Natural killer cell treated with Interleukin-12 subunit alpha and Interleukin-12 subunit beta and Interleukin-15 and Interleukin-18, amount 100 ng/mL, for 72 hours (primary cell): ENCODE results near the gene PRPSAP2. TPM values are rescaled to one million over a fixed set of nuclear protein-coding genes. Genes with fewer than 3 reads are reported as not detected.
A peak's percentile ranks its signal among the peaks of the same experiment; 100 is the strongest.
"Not testable (repeated sequence)": the region's sequence is repeated elsewhere in the genome, so short reads cannot be mapped to it uniquely, and the experiment has no call there.

ENCODE experiments used
- ATAC-seq, 2 donors: fragments of 150-1000 bp; cut with Tn5 transposase in 1 of 2; sonication (Bioruptor Pico), chemical (Tn5 transposase) in 1 of 2; 2 replicates each; pipeline ENCODE4 v1.10.0; 2021
- DNase-seq: peaks from one replicate; pipeline ENCODE4 v3.0.0; 2022; ENCODE audit warnings: low spot score
- H3K27ac Mint-ChIP-seq, 2 donors: 1 replicate in 1 of 2; 2 replicates in 1 of 2; pipeline ENCODE4 v1.8.0; 2022; ENCODE audit warnings: mixed read lengths in 2 of 2, mild to moderate bottlenecking in 1 of 2, moderate library complexity in 1 of 2
- H3K27me3 Mint-ChIP-seq, 2 donors: 1 replicate in 1 of 2; 2 replicates in 1 of 2; pipeline ENCODE4 v1.8.0; 2022; ENCODE audit warnings: mixed read lengths in 2 of 2
- H3K36me3 Mint-ChIP-seq: one replicate; pipeline ENCODE4 v1.8.0; 2022; ENCODE audit warnings: mixed read lengths
- H3K4me1 Mint-ChIP-seq, 2 donors: 1 replicate in 1 of 2; 2 replicates in 1 of 2; pipeline ENCODE4 v1.8.0; 2022; ENCODE audit warnings: low read depth in 2 of 2, mixed read lengths in 2 of 2, mild to moderate bottlenecking in 1 of 2
- H3K4me3 Mint-ChIP-seq: one replicate; pipeline ENCODE4 v1.8.0; 2022; ENCODE audit warnings: mixed read lengths
- H3K9me3 Mint-ChIP-seq: 2 replicates; pipeline ENCODE4 v1.8.0; 2022; ENCODE audit warnings: mixed read lengths
- total RNA-seq, 2 donors: library from RNA; stranded (reverse); gene quantifications; one replicate each; pipeline ENCODE4 v1.2.3, GENCODE V29; 2022

PRPSAP2 gene
- total RNA-seq, 2 donors from 2014 or later: 93.1 to 112 TPM

- not testable (repeated sequence) for H3K36me3 Mint-ChIP-seq, H3K27me3 Mint-ChIP-seq, H3K4me3 Mint-ChIP-seq, H3K27ac Mint-ChIP-seq, H3K9me3 Mint-ChIP-seq, ATAC-seq, H3K4me1 Mint-ChIP-seq, DNase-seq
Observed at GRCh38 chr17:18956021-18956420, 98.1 kb downstream of the PRPSAP2 start.

- Mint-ChIP-seq H3K4me1 (peaks cover 8 to 9% of the 10 kb centered on the region in 2 donors), H3K4me3 (no peak overlapping the region), H3K36me3 (no peaks in the 10 kb centered on the region), H3K27me3 (peaks cover 0 to 6% of the 10 kb centered on the region in 2 donors), H3K27ac (no peak overlapping the region), H3K9me3 (no peaks in the 10 kb centered on the region)
- ATAC-seq (no peak), DNase-seq (no peak)
Observed at GRCh38 chr17:18956581-18956980, 98.7 kb downstream of the PRPSAP2 start.

GRCh38 chr17:18957831-18958230 is 99.9 kb downstream of the PRPSAP2 start:
- no peak for DNase-seq
- Mint-ChIP-seq H3K36me3 (no peaks in the 10 kb centered on the region), H3K27me3 (peaks cover 0 to 6% of the 10 kb centered on the region in 2 donors), H3K4me3 (no peak overlapping the region), H3K4me1 (peaks cover 8 to 15% of the 10 kb centered on the region in 2 donors), H3K27ac (no peak overlapping the region), H3K9me3 (no peaks in the 10 kb centered on the region)
- ATAC-seq: no peak

- H3K27ac Mint-ChIP-seq: no peak overlapping the region
- H3K27me3 Mint-ChIP-seq: peaks cover 0 to 6% of the 10 kb centered on the region in 2 donors
- peaks cover 8 to 15% of the 10 kb centered on the region in 2 donors for H3K4me1 Mint-ChIP-seq
- ATAC-seq (no peak), DNase-seq (no peak)
- no peaks in the 10 kb centered on the region for H3K9me3 Mint-ChIP-seq
- no peak overlapping the region for H3K4me3 Mint-ChIP-seq
- no peaks in the 10 kb centered on the region for H3K36me3 Mint-ChIP-seq
Observed at GRCh38 chr17:18958611-18959010, 100.7 kb downstream of the PRPSAP2 start.

- Mint-ChIP-seq H3K27ac (no peak overlapping the region), H3K4me3 (no peak overlapping the region), H3K4me1 (peaks cover 8 to 15% of the 10 kb centered on the region in 2 donors), H3K9me3 (no peaks in the 10 kb centered on the region), H3K27me3 (peaks cover 0 to 6% of the 10 kb centered on the region in 2 donors), H3K36me3 (no peaks in the 10 kb centered on the region)
- DNase-seq (no peak), ATAC-seq (no peak)
Observed at GRCh38 chr17:18959071-18959844, 101.3 kb downstream of the PRPSAP2 start.

- no peak for ATAC-seq
- Mint-ChIP-seq H3K27ac (no peak overlapping the region), H3K27me3 (peaks cover 0 to 6% of the 10 kb centered on the region in 2 donors), H3K4me1 (peaks cover 8 to 15% of the 10 kb centered on the region in 2 donors), H3K4me3 (no peak overlapping the region), H3K9me3 (no peaks in the 10 kb centered on the region), H3K36me3 (no peaks in the 10 kb centered on the region)
- no peak for DNase-seq
Observed at GRCh38 chr17:18959845-18960240, 101.9 kb downstream of the PRPSAP2 start.

- peak overlapping the region in 1 of 2 donors; percentile 51 for H3K27ac Mint-ChIP-seq
- peaks cover 8 to 14% of the 10 kb centered on the region in 2 donors for H3K4me1 Mint-ChIP-seq
- H3K9me3 Mint-ChIP-seq: no peaks in the 10 kb centered on the region
Observed at GRCh38 chr17:18960241-18960665, 102.3 kb downstream of the PRPSAP2 start.

GRCh38 chr17:18960803-18961511 is 103.0 kb downstream of the PRPSAP2 start:
- H3K4me1 Mint-ChIP-seq: peaks cover 4 to 11% of the 10 kb centered on the region in 2 donors
- H3K9me3 Mint-ChIP-seq: no peaks in the 10 kb centered on the region
- DNase-seq (peak; percentile 86), ATAC-seq (peak; percentile 84 to 87)
- no peaks in the 10 kb centered on the region for H3K36me3 Mint-ChIP-seq
- H3K4me3 Mint-ChIP-seq: no peak overlapping the region
- H3K27ac Mint-ChIP-seq: peak overlapping the region; percentile 51 to 57
- H3K27me3 Mint-ChIP-seq: peaks cover 0 to 8% of the 10 kb centered on the region in 2 donors

More at GRCh38 chr17:18960241-18960665, 102.3 kb downstream of the PRPSAP2 start:
- ATAC-seq (no peak), DNase-seq (no peak)
- no peak overlapping the region for H3K4me3 Mint-ChIP-seq
- no peaks in the 10 kb centered on the region for H3K36me3 Mint-ChIP-seq
- H3K27me3 Mint-ChIP-seq: peaks cover 0 to 6% of the 10 kb centered on the region in 2 donors

- Mint-ChIP-seq H3K27me3 (peaks cover 0 to 8% of the 10 kb centered on the region in 2 donors), H3K27ac (peak overlapping the region in 1 of 2 donors; percentile 14), H3K9me3 (no peaks in the 10 kb centered on the region), H3K36me3 (no peaks in the 10 kb centered on the region), H3K4me1 (peaks cover 4 to 11% of the 10 kb centered on the region in 2 donors), H3K4me3 (no peak overlapping the region)
- ATAC-seq: peak; percentile 53 to 55
- DNase-seq: no peak
Observed at GRCh38 chr17:18961634-18962493, 103.9 kb downstream of the PRPSAP2 start.

- ATAC-seq (no peak), DNase-seq (no peak)
- peaks cover 4 to 11% of the 10 kb centered on the region in 2 donors for H3K4me1 Mint-ChIP-seq
- peaks cover 0 to 8% of the 10 kb centered on the region in 2 donors for H3K27me3 Mint-ChIP-seq
- H3K4me3 Mint-ChIP-seq: no peak overlapping the region
- H3K36me3 Mint-ChIP-seq: no peaks in the 10 kb centered on the region
- H3K9me3 Mint-ChIP-seq: no peaks in the 10 kb centered on the region
- H3K27ac Mint-ChIP-seq: peak overlapping the region in 1 of 2 donors; percentile 14
Observed at GRCh38 chr17:18962494-18962815, 104.5 kb downstream of the PRPSAP2 start.

- no peaks in the 10 kb centered on the region for H3K9me3 Mint-ChIP-seq
- peaks cover 4 to 11% of the 10 kb centered on the region in 2 donors for H3K4me1 Mint-ChIP-seq
- DNase-seq (no peak), ATAC-seq (no peak)
- no peak overlapping the region for H3K4me3 Mint-ChIP-seq
- no peak overlapping the region for H3K27ac Mint-ChIP-seq
- no peaks in the 10 kb centered on the region for H3K36me3 Mint-ChIP-seq
- H3K27me3 Mint-ChIP-seq: peaks cover 0 to 6% of the 10 kb centered on the region in 2 donors
Observed at GRCh38 chr17:18963126-18964017, 105.4 kb downstream of the PRPSAP2 start.

- DNase-seq (no peak), ATAC-seq (no peak)
- no peak overlapping the region for H3K4me3 Mint-ChIP-seq
- H3K27me3 Mint-ChIP-seq: peaks cover 0 to 6% of the 10 kb centered on the region in 2 donors
- no peaks in the 10 kb centered on the region for H3K9me3 Mint-ChIP-seq
- H3K4me1 Mint-ChIP-seq: peaks cover 4 to 11% of the 10 kb centered on the region in 2 donors
- no peak overlapping the region for H3K27ac Mint-ChIP-seq
- H3K36me3 Mint-ChIP-seq: no peaks in the 10 kb centered on the region
Observed at GRCh38 chr17:18964018-18964351, 106.1 kb downstream of the PRPSAP2 start.

GRCh38 chr17:18964550-18964949 is 106.6 kb downstream of the PRPSAP2 start:
- ATAC-seq (no peak), DNase-seq (no peak)
- H3K4me3 Mint-ChIP-seq: no peak overlapping the region
- H3K27me3 Mint-ChIP-seq: peaks cover 0 to 6% of the 10 kb centered on the region in 2 donors
- no peak overlapping the region for H3K27ac Mint-ChIP-seq
- peaks cover 4 to 11% of the 10 kb centered on the region in 2 donors for H3K4me1 Mint-ChIP-seq
- H3K36me3 Mint-ChIP-seq: no peaks in the 10 kb centered on the region
- no peaks in the 10 kb centered on the region for H3K9me3 Mint-ChIP-seq
